Measurements from ENCODE around the gene KLHDC8B. TPM values are rescaled to one million over a fixed set of nuclear protein-coding genes. Genes with fewer than 3 reads are reported as not detected.
A peak's percentile ranks its signal among the peaks of the same experiment; 100 is the strongest.

The KLHDC8B gene
- total and polyA plus RNA-seq, 2 donors from 2014 or later = 23.4 to 36.5 TPM

DNA sequence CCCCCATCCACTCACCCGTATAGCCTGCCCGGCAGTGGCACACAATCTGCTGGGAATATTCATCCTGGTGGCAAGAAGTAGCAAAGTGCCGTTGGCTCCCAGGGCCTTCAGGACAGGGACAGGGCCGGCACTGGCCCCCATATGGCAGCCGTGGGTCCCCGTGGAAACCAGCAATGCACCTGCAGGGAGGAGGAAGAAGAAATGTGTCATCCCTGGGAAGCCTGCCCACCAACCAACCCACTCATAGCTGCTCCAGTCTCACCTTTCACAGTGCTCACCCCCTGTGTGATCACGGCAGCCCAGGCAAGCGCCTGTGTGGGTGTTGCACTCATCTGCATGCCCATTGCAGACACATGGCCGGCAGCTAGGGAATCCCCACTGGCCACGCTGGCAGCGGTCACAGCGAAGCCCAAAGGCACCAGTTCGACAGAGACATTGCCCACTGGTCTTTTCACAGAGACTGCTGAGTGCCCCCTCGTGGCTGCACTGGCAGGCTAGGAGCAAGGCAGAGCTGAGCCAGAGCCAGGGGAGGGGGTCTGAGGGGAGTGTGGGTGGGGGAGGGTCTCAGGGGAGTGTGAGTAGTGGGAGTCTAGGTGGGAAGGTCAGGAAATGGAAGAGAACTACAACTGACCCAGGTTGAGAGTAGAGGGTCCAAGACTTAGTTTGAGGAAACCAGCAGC lies 46.3 kb upstream of the KLHDC8B start:
- intact Hi-C loops (cut with DNase I) = no loop called here
- TF ChIP-seq, protein P1, sequence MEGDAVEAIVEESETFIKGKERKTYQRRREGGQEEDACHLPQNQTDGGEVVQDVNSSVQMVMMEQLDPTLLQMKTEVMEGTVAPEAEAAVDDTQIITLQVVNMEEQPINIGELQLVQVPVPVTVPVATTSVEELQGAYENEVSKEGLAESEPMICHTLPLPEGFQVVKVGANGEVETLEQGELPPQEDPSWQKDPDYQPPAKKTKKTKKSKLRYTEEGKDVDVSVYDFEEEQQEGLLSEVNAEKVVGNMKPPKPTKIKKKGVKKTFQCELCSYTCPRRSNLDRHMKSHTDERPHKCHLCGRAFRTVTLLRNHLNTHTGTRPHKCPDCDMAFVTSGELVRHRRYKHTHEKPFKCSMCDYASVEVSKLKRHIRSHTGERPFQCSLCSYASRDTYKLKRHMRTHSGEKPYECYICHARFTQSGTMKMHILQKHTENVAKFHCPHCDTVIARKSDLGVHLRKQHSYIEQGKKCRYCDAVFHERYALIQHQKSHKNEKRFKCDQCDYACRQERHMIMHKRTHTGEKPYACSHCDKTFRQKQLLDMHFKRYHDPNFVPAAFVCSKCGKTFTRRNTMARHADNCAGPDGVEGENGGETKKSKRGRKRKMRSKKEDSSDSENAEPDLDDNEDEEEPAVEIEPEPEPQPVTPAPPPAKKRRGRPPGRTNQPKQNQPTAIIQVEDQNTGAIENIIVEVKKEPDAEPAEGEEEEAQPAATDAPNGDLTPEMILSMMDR (IDR thresholded peaks at IDR 0.05; ENCODE audit: borderline replicate concordance, extremely low read depth, insufficient read depth) = no peak
- H3K9ac ChIP-seq (ENCODE audit: low read length in 3 of 3) = no peak overlapping the region
- FAIRE-seq (no peak), DNase-seq (no peak)
- H3K27ac ChIP-seq (ENCODE audit: low read depth in 2 of 2, low read length in 2 of 2) = no peak overlapping the region
- no peaks in the 10 kb centered on the region for H3K9me3 ChIP-seq (ENCODE audit: control insufficient read depth in 2 of 3, insufficient read depth in 1 of 3, low read length in 3 of 3)
- no peak overlapping the region for H3K4me3 ChIP-seq (ENCODE audit: low read length in 3 of 3)
- peaks cover 0 to 3% (median under 1%) of the 10 kb centered on the region in 3 donors for H3K4me1 ChIP-seq (ENCODE audit: control insufficient read depth in 2 of 3, insufficient read depth in 2 of 3, low read depth in 1 of 3, low read length in 3 of 3)
- peaks cover 0 to 66% (median 40%) of the 10 kb centered on the region in 3 donors for H3K36me3 ChIP-seq (ENCODE audit: control insufficient read depth in 2 of 3, insufficient read depth in 3 of 3, low read length in 3 of 3)
- no peaks in the 10 kb centered on the region for H3K27me3 ChIP-seq (ENCODE audit: control insufficient read depth, insufficient read depth, low read length)

DNA sequence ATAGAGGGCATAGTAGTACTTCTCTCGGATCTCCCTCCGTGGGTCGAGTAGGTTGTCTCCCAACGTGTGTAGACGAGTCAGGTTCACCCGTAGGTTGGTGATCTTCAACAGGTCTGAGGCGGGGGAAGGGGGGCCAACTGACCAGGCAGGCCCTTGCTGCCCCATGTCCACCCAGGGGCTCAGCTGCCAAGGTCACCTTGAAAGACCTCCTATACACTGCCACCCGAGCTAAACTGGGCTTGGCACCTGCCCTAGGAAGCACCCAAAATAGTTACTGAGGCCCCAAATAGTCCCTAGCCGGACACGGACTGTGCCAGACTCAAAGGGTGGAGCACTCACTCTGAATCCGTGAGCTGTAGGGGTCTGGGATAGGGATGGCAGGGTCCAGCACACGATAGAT lies 40.4 kb upstream of the KLHDC8B start:
- FAIRE-seq = no peak
- Histone ChIP-seq H3K9ac (ENCODE audit: low read length in 3 of 3) (peak overlapping the region in 1 of 3 donors; percentile 88), H3K9me3 (ENCODE audit: control insufficient read depth in 2 of 3, insufficient read depth in 1 of 3, low read length in 3 of 3) (no peaks in the 10 kb centered on the region), H3K36me3 (ENCODE audit: control insufficient read depth in 2 of 3, insufficient read depth in 3 of 3, low read length in 3 of 3) (peaks cover 0 to 31% (median 14%) of the 10 kb centered on the region in 3 donors), H3K4me1 (ENCODE audit: control insufficient read depth in 2 of 3, insufficient read depth in 2 of 3, low read depth in 1 of 3, low read length in 3 of 3) (peaks cover 2 to 26% (median 19%) of the 10 kb centered on the region in 3 donors), H3K27ac (ENCODE audit: low read depth in 2 of 2, low read length in 2 of 2) (no peak overlapping the region), H3K27me3 (ENCODE audit: control insufficient read depth, insufficient read depth, low read length) (no peaks in the 10 kb centered on the region), H3K4me3 (ENCODE audit: low read length in 3 of 3) (peak overlapping the region in 1 of 3 donors; percentile 86)
- TF ChIP-seq, protein P1 (IDR thresholded peaks at IDR 0.05; ENCODE audit: borderline replicate concordance, extremely low read depth, insufficient read depth) = no peak
- intact Hi-C loops (cut with DNase I) = no loop called here
- no peak for DNase-seq

DNA sequence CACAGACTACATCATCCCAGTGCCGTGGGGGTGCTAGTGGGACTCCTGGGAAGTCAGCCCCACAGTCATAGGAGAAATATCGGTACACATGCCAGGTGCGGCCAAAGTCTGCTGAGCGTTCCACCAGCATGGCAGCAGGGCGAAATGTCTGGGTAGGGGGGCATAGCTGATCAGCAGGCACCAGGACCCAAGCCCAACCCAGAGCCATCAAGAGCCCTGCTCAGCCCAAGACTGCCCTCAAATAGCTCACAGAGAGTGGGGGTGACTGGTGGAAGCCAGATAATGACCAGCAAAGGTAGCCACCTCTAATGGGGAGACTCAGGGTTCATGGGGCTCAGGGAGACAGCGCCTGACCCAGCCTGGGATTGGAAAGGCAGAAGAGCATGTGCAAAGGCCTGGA lies 39.8 kb upstream of the KLHDC8B start:
- TF ChIP-seq, protein P1 (IDR thresholded peaks at IDR 0.05; ENCODE audit: borderline replicate concordance, extremely low read depth, insufficient read depth) = no peak
- Histone ChIP-seq H3K27ac (ENCODE audit: low read depth in 2 of 2, low read length in 2 of 2) (peak overlapping the region in 1 of 2 donors; percentile 92), H3K4me1 (ENCODE audit: control insufficient read depth in 2 of 3, insufficient read depth in 2 of 3, low read depth in 1 of 3, low read length in 3 of 3) (peaks cover 2 to 26% (median 19%) of the 10 kb centered on the region in 3 donors), H3K4me3 (ENCODE audit: low read length in 3 of 3) (peak overlapping the region; percentile 86 to 95 (median 89)), H3K27me3 (ENCODE audit: control insufficient read depth, insufficient read depth, low read length) (no peaks in the 10 kb centered on the region), H3K9ac (ENCODE audit: low read length in 3 of 3) (peak overlapping the region in 1 of 3 donors; percentile 88), H3K36me3 (ENCODE audit: control insufficient read depth in 2 of 3, insufficient read depth in 3 of 3, low read length in 3 of 3) (peaks cover 0 to 29% (median 11%) of the 10 kb centered on the region in 3 donors), H3K9me3 (ENCODE audit: control insufficient read depth in 2 of 3, insufficient read depth in 1 of 3, low read length in 3 of 3) (no peaks in the 10 kb centered on the region)
- DNase-seq (no peak), FAIRE-seq (no peak)
- intact Hi-C loops (cut with DNase I) = no loop called here
